Measurements from ENCODE around the gene GALNT9.
"Not testable (repeated sequence)": the region's sequence is repeated elsewhere in the genome, so short reads cannot be mapped to it uniquely, and the experiment has no call there.

GALNT9 gene

DNA sequence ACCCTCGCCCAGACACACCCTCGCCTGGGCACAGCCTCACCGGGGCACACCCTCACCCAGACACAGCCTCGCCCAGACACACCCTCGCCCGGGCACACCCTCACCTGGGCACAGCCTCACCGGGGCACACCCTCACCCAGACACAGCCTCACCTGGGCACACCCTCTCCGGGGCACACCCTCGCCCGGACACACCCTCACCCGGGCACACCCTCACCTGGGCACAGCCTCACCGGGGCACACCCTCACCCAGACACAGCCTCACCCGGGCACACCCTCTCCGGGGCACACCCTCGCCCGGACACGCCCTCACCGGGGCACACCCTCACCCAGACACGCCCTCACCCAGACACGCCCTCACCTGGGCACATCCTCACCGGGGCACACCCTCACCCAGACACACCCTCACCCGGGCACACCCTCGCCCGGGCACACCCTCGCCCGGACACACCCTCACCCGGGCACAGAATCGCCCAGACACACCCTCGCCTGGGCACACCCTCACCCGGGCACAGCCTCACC is 25.5 kb downstream of the GALNT9 start:
- DNase-seq (ENCODE audit: extremely low spot score, insufficient read length, low read depth); FAIRE-seq: not testable (repeated sequence)

DNA sequence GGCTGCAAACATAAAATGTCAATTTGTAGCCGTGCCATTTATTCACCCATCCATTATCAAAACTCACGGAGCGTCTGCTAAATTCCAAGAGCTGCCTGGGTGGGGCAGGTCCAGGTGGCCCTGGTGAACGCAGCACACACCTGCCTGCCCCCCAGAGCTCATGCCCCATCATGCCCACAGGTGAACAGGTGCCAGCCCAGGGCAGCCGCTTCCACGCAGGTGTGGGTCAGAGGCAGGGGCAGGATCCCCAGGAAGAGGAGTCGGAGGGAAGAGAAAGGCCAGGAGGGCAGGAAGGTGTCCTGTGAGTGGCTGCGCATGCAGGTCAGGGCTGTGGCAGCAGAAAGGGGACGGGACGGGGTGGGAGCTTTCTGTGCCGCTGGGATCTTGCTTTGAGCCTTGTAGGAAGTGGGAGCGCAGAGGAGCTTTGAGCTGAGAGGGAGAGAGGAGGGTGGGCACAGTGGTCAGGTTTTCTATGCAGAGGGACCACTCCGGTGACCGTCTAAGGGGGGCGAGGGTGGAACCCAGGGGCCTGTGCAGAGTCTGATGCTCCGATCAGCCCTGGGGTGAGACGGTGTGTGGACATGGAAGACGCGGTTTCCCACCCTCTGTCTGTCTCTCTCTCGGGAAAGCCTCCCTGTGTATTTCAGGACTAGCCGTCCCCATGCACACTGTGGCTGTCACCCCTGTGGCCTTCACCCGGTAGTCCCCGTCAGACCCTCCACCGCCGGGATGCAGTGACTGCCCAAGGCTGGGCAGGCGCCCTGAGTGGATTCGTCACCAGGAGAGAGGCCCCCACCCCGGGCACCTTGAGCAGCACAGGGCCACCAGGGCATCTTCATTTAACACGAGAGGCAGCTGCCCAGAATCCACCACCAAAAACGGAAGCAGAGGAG is 26.7 kb downstream of the GALNT9 start:
- DNase-seq (ENCODE audit: extremely low spot score, insufficient read length, low read depth) (no peak), FAIRE-seq (no peak)

DNA sequence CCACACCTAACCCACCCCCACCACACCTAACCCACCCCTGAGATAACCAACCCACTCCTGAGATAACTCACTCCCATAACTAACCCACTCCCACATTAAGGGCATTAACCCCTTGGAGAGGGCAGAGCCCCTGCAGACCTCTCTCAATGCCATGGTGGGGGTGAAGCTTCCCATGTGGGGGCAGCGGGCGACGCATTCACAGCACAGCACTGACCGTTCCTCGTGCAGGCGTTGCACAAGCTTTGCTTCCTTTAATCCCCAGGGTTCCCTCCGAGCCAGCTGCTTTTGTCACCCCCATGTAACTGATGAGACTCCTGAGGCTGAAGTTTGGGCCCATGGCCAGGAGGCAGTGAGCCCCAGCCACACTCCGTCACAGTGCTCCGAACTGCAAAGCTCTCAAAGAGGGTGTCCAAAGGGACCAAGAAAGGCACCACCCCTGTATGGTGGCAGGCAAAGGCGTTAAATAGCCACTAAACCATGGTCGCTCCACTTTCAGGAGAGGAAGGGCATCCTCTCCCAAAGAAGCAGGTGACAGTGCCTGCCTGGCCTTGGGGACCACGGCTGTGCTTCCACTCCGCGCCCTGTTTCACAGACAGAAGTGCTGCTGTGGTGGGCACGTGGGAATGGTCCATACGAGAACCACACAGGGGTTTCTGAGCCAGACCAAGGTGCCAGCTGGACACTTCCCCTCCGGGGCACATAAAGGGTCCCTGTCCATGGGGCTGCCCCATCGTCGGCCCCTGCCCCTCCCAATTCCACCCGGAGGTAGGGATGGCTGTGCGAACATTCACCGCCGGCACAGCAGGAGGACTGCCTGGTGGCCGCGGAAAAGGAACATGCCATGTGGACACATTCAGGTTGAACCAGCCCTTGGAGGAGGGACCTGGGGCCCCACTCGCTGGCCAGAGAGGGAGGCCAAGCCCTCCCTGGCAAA is 28.3 kb downstream of the GALNT9 start:
- FAIRE-seq (no peak), DNase-seq (ENCODE audit: extremely low spot score, insufficient read length, low read depth) (no peak)

DNA sequence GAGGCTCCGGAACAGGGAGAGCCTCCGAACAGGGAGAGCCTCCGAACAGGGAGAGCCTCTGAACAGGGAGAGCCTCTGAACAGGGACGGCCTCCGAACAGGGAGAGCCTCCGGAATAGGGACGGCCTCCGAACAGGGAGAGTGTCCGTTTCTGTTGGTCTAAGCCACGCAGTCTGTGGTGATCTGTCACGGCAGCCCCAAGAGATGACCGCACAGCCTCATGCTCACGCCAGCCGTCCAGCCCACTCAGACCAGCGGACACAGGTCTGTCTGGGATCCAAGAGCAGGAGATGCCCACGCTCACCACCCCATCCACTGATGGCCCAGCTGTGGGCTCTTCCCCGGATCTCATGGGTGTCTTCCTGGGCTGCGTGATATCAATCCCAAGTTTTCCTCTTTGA is 33.3 kb downstream of the GALNT9 start:
- FAIRE-seq (no peak), DNase-seq (ENCODE audit: extremely low spot score, insufficient read length, low read depth) (no peak)

DNA sequence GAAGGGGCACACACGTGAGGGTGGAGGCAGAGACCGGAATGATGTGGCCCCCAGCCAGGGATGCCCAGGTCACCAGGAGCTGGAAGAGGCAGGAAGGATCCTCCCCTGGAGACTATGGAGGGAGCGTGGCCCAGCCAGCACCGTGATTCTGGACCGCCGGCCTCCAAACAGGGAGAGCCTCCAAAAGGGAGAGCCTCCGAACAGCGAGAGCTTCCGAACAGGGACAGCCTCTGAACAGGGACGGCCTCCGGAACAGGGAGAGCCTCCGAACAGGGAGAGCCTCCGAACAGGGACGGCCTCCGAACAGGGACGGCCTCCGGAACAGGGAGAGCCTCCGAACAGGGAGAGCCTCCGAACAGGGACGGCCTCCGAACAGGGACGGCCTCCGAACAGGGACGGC is 33.8 kb downstream of the GALNT9 start:
- not testable (repeated sequence) for DNase-seq (ENCODE audit: extremely low spot score, insufficient read length, low read depth)

DNA sequence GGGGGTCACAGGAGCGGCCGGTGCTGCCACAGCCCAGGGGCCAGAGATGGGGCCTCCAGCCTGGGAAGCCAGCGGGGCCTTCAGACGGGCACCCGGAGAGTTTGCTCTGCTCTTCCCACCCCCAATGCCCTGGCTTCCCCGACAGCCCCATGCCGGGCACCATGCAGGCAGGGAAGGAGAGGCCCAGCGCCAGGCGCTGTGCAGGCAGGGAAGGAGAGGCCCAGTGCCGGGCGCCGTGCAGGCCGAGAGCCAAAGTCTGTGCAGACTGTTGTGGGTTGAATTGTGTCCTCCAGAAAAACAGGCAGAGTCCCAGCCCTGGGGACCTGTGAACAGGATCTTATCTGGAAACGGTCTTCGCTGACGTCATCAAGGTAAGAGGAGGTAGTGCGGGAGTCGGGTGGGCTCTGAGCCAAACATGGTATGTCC is 34.3 kb downstream of the GALNT9 start:
- DNase-seq (ENCODE audit: extremely low spot score, insufficient read length, low read depth) = no peak
- no peak for FAIRE-seq

More for the DNA sequence above, 33.8 kb downstream of the GALNT9 start:
- not testable (repeated sequence) for FAIRE-seq

DNA sequence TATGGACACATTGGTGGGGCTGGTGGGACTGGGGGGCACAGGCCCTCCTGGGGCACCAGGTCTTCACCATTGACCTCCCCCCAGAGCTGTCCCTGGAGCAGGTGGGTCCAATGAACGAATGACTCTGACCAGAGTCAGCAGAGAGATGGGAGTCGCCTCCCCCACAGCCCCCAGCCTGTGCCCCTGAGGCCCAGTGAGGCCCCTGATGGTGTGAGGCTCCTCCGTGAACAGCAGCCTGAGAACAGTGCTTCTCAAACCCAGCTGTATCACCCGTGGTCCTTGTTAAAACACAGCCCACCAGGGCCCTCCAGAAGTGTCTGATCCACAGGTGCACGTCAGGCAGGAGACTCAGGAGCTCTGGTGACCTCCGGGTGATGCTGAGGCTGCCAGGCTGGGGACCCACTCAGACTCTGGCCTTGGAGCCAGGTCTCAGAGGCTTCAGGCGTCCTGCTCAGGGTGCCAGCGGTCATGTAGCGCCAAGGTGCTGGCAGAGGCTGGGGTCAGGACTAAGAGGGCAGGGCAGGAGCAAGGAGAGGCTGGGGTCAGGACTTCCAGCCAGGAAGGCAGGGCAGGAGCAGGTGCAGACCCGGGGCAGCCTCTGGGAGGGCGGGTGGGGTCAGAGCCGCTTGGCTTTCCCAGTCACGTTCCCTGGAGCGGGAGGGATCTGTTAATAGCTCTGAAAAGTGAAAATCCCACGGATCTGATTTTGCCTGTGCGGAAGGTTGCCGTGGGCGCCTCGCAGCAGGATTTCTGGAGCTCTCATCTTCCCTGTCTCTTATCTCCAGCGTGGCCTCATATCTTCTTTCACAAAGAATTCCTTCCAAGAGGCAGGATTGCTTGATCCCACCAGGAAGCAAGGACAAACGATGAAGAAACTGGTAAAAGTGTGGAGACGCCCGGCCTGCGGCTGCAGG is 35.0 kb downstream of the GALNT9 start:
- FAIRE-seq = no peak
- DNase-seq (ENCODE audit: extremely low spot score, insufficient read length, low read depth) = no peak

DNA sequence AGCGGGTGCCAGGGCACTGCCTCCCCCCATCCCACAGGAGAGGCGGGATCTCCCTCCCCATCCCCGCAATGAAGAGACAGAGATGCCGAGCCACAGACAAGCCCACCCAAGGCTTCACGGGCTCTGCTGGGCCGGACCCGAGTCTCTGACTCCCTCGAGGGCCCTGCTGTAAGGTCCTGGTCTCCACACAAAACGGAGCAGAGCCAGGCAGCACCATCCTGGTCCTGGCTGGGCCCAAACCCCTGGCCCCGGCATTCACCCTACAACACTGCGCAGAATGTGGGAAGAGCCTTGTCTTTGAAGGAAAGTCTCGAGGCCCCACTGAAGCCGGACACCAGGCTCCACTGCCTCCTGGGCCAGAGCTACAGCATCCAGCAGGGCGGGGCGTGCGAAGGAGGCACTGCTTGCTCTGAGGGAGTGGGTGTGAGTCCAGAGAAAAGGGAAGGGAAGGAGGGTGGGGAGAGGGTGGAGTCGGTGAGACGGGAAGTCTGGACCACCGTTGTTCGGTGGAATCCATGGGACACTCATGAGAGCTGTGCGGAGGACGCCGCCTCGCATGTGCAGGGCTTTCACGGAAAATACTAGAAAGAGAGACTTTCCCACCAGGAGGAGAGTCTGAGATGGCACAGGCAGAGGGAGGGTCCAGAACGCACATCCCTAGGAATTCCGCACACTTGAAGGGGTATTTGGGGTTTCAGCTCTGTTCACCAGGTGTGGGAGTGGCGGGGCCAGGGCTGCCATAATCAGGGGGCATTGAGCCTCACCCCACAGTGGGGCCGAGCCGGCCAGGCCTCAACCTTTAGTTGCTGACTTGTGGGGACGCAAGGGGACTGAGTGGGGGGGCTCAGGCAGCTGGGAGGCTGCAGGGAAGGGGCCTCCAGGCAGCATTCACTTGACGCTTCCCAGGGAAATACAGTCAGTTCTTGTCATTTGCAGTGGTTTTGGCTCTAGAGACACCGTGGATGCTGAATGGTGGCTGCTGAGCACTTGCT is 36.8 kb downstream of the GALNT9 start:
- DNase-seq (ENCODE audit: extremely low spot score, insufficient read length, low read depth) (no peak), FAIRE-seq (no peak)

DNA sequence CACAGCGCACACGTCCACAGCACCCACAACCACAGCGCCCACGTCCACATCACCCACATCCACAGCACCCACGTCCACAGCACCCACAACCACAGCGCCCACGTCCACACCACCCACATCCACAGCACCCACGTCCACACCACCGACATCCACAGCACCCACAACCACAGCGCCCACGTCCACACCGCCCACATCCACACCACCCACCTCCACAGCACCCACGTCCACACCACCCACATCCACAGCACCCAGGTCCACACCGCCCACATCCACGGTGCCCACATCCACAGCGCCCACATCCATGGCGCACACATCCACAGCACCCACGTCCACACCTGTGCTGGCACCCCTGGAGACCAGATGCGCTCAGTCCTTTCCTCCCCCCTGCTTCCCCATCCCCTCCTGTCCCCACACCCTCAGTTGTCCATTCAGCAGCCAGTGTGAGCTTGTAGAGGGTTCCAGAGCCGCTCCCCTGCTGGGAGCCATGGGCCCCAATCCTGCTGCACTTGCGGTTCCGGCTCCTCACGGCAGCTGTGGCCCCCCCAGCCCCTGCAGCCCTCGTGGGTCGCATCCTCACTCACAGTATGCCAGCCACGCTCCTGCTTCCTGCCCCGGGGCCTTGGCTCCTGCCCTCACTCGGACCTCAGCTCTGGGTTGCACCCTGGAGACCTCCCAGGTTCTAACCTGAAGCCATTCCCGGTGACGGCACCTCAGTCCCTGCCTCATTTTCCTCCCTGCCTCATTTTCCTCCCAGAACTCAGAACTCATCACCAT is 37.8 kb downstream of the GALNT9 start:
- FAIRE-seq (no peak), DNase-seq (ENCODE audit: extremely low spot score, insufficient read length, low read depth) (no peak)

DNA sequence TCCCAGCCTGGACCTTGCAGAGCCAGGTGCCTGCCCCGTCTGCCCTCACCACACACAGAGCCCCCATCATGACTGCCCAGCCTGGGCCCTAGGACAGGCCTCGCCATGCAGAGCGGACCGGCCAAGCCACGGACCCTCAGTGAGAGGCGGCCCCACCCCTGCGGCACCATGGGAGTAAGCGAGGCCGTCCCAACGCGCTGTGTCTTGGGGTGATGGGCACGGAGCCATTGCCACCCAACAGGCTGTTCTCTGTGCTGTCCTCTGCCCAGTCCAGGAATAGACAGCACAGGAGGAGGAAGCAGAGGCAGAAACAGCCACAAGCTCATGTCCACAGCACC is 39.2 kb downstream of the GALNT9 start:
- DNase-seq (ENCODE audit: extremely low spot score, insufficient read length, low read depth) (no peak), FAIRE-seq (no peak)

DNA sequence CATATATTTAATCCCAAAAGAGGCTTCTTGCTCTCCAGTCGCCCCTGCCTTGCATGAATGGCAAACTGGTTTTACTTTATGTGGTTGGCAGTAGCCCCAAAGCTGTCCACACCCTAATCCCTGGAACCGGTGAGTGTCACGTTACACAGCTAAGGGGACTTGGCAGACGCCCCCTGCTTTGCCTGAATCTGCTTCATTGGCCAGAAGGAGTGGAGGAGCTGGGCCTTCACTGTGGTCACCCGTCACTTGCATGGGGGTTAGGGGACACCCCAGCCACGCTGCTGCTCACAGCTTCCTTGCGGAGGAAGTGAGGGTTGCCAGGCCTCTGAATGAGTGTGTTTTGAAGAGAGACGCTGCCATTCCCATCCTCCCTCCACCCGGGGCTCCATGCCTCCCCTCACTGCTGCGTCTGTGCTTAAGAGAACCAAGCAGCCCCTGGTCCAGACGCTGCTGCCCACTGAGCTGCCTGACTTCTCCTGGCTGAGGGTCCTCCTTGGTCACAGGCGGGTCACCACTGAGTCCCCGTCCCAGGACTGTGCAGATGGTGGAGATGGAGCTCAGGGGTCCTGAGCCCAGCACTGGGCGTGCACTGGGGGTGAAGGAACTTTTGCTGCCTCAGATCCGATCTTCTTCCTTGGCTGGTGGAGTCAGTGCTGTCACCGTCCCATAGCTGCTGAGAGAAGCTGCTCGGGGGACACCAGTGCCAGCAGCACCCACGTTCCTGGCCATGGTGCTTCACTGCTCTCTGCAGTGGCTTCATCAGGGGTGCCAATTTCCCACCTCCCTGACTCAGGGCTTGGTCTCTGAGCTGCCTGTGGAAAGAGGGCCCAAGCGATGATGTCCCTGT is 39.8 kb downstream of the GALNT9 start:
- no peak for DNase-seq (ENCODE audit: extremely low spot score, insufficient read length, low read depth)

DNA sequence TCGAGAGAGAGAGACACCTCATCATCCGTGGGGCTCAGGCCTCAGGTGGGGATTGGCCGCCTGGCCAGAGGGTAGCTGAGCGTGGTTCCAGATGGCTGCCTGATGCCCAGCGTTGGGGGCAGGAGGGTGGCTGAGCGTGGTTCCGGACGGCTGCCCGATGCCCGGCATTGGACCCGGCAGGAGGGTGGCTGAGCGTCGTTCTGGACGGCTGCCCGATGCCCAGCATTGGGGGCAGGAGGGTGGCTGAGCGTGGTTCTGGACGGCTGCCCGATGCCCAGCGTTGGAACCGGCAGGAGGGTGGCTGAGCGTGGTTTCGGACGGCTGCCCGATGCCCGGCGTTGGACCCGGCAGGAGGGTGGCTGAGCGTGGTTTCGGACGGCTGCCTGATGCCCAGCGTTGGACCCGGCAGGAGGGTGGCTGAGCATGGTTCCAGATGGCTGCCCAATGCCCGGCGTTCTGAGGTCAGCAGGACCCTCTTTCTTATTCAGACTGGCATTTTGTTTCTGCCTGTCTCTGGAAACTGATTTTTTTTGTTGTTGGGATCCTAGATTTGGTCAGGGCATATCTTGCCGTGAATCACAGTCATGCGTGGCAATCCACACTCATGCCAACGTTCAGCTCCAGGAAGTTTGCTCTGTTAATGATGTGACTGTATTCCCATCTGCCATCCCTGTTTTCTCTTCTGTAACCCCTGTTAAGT is 40.7 kb downstream of the GALNT9 start:
- FAIRE-seq = no peak

More for the DNA sequence above, 39.8 kb downstream of the GALNT9 start:
- FAIRE-seq = no peak

DNA sequence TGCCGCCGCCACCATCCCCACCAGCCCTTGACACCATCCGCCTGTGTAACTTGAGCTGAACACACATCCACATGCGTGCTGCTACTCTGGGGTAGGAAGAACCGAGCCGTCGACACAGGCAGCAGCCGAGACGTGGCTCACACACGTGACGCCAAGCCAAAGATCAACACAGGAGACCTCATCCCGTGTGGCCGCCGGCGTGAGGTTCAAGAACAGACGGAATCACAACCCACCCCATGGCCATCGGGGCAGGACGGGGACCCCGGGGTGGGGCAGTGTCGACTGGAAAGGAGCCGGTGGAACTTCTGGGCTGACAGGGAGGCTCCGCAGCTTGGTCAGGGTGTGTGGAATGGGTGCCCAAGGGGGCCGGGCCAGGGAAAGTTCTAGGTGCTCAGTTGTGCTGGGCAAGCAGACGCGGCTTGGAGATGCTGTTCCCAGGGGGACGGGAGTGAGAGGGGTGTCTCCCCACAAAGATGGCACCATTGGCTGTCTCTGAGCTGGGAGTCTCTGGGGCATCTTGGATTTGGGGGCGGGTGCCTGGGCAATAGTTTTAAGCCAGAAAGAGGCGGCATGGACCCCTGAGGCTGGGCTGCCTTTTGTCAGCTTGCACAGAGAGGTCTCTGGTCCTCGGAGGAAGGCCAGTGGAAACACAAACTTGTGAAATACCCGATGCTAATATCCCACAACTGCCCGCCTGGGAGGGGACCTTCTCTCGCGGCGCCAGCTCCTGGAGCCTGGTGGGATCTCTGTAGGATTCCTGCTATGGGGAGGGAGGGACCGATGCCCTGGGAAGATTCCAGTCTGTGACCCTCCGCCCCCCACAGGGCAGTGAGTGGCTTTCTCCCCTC is 41.8 kb downstream of the GALNT9 start:
- no peak for FAIRE-seq
- DNase-seq (ENCODE audit: extremely low spot score, insufficient read length, low read depth) = no peak

More for the DNA sequence above, 40.7 kb downstream of the GALNT9 start:
- no peak for DNase-seq (ENCODE audit: extremely low spot score, insufficient read length, low read depth)

DNA sequence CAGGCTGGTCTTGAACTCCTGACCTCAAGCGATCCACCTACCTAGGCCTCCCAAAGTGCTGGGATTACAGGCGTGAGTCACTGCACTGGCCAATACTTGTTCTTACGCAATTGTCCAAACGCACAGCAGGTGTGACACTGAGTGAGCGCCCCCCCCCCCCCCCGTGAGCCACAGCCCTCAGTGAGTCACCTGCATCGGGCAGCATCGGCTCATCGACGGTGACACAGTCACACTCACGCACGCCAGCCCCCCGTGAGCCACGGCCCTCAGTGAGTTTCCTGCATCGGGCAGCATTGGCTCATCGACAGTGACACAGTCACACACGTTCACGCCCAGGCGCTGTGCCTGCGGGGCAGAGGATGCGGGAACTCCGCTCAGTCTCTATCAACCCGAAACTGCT is 42.5 kb downstream of the GALNT9 start:
- DNase-seq (ENCODE audit: extremely low spot score, insufficient read length, low read depth) = no peak
- no peak for FAIRE-seq

DNA sequence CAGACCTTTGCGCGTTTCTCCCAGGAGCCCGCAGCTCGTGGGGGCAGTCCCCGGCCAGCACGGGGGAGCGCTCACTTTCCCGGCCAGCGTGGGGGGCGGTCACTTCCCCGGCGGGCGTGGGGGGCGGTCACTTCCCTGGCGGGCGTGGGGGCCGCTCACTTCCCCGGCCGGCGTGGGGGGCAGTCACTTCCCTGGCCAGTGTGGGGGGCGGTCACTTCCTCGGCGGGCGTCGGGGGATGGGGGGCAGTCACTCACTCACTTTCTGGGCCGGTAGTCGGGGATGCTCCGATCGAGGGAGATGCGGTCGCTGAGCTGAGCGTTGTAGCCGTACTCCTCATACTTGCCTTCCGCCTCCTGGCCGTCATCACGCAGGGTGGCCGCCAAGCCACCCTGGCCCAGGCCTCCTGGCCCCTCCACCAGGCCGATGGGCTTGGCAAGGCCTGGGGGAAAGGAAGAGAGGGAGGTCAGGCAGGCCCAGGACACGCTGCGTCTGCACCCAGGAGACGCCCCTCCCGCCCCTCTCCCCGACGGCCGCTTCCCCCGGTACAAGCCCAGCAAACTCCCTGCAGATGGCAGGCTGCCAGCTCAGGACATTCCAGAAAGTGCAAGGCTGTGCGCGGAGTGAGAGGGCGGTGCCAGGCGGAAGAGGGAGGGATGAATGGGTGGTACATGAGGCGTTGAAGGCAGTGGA is 43.3 kb downstream of the GALNT9 start:
- FAIRE-seq (no peak), DNase-seq (ENCODE audit: extremely low spot score, insufficient read length, low read depth) (no peak)
